ENCODE data around the gene MAPK14.

The MAPK14 gene

DNA sequence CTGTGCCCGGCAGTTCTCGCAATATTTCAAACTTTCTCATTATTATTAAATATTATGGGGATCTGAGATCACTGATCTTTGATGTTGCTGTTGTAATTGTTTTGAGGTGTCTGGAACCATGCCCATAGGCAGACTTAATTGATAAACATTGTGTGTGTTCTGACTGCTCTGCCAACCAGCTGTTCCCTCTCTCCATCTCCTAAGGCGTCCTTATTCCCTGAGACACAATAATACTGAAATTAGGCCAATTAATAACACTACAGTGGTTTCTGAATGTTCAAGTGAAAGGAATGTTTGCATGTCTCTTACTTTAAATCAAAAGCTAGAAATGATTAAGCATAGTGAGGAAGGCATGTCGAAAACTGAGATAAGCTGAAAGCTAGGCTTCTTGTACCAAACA lies 7.6 kb downstream of the MAPK14 start:
- FAIRE-seq (no peak), DNase-seq (ENCODE audit: low spot score) (no peak)

DNA sequence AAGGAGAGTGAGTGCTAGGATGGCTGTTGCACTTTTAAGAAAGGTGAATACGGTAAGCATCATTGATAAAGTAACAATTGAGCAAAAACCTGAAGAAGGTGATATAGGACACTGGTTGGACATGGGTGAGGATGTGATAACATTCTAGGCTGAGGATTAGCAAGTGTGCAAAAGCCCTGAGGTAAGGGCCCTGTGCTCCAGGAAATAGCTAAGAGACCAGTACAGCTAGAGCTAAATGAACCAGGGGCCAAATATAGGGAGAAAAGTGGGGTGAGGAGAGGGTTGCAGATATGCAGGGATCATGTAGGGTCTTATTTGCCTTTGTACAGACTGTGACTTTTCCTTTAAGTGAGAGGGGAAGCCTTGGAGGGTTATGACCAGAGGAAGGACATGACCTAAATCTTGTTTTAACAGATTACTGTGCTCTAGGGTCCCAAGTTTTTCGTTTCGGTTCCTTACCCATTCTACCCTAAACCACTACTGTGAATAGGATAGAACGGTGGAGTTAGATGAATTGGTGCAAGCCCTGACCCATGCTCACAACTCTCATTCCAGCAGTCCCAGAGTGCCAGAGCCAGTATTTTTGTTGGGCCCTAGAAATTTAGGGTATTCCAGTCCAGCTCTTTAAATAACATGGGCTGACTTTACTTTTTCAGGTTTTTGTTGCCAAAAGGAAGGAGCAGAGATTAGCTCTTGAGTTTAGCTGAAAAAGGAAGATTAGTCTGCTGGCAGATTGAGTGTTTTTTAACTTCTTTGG lies 10.7 kb downstream of the MAPK14 start:
- FAIRE-seq (no peak), DNase-seq (ENCODE audit: low spot score) (no peak)

DNA sequence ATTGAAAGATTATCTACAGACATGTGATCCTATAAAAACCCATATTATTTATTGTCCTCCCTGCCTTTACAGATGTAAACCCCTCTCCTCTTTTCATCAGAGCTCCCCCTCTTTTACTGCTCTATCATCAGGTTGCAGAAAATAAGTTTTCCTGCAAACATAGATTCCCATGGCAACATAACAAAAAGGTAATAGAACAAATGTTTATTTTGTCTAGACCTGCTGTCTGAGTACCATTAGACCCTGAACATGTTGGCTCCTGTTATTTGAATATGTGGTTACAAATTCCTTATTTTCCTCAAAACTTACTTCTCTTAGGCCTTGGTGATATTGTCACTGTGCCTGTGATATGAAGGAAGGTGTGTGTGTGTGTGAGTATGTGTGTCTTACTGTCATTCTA lies 11.5 kb downstream of the MAPK14 start:
- DNase-seq (ENCODE audit: low spot score) (no peak), FAIRE-seq (no peak)

- FAIRE-seq (no peak), DNase-seq (ENCODE audit: low spot score) (no peak)
Measured at GRCh38 chr6:36040958-36041357, 13.3 kb downstream of the MAPK14 start.

DNA sequence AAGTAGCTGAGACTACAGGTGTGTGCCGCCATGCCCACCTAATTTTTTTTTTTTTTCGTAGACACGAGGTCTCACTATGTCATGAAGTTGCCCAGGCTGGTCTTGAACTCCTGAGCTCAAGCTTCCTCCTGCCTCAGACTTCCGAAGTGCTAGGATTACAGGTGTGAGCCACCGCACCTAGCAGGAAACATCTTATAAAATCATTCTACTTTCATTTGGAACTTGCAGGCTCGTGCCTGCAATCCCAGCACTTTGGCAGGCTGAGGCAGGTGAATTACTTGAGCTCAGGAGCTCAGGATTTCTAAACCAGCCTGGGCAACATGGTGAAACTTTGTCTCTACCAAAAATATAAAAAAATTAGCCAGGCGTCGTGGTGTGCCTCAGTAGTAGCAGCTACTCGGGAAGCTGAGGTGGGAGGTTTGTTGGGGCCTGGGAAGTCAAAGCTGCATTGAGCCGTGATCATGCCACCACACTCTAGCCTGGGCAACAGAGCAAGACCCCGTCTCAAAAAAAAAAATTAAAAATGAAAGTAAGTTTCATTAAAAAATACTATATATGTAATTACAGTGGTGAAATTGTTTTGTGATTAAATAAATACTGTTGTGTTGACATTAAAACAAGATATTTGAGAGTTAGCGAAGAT lies 15.1 kb downstream of the MAPK14 start:
- FAIRE-seq = no peak
- no peak for DNase-seq (ENCODE audit: low spot score)

DNA sequence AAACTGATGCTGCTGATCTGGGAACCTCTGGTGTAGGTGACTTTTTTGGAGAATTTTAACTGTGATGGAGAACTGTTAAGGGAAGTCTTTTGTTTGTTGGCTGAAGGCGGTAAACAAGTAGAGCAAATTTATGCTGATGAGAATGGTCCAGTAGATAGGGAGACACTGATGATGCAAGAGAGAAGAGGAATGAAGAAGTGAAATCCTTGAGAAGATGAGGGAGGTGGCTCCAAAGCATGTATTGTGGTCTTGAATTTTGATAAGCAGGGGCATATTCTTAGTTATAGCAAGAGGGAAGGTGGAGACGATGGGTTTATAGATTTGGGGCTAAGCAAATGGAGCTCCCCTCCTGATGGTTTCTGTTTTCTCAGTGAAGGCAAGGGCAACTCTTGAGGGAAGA lies 22.0 kb downstream of the MAPK14 start:
- FAIRE-seq (no peak), DNase-seq (ENCODE audit: low spot score) (no peak)

DNA sequence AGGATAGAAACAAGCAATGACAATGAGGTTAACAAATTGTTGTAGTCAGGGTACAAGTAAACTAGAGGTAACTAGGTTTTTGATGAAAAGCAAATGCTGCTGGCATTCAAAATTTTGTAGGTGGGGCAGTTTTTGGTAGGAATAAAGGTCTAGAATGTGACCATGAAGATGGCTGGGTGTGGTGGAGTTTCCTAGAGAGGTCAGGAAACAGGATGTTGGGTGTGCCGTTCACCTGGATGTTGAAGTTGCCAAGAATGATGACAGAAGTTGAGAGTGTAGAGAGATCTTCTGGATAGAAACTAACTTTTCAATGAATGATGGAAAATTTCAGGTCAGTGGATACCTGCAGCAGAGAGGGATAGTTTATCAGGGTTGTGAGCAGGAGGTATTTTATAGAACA lies 22.7 kb downstream of the MAPK14 start:
- FAIRE-seq = no peak

DNA sequence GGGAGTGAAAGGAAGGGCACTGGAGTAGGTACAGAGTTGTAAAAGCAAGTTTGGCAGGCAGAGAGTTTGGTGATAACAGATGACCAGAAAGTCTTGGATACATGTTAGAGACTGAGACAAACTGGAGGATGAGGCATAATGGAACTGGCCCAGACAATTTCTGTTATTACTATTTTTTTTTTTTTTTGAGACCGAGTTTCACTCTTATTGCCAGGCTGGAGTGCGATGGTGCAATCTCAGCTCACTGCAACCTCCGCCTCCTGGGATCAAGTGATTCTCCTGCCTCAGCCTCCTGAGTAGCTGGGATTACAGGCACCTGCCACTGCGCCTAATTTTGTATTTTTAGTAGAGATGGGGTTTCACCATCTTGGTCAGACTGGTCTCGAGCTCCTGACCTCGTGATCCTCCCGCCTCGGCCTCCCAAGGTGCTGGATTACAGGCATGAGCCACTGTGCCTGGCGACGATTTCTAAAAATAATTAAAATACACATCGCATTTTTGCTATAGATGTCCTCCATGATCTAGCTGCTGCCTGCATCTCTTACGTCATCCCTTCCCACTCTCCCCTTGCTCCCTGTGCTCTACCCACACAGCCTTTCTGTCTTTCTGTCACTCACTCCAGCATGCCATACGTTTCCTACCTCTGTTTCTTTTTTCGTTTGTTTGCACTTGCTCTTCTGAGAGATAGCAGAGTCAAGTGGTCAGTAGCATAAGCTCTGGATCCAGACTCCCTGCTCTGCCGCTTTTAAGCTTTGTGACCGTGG lies 23.5 kb downstream of the MAPK14 start:
- FAIRE-seq = no peak

More for the DNA sequence above, 22.7 kb downstream of the MAPK14 start:
- no peak for DNase-seq (ENCODE audit: low spot score)

GRCh38 chr6:36052097-36052496 lies 24.5 kb downstream of the MAPK14 start:
- DNase-seq (ENCODE audit: low spot score) (no peak), FAIRE-seq (no peak)

More for the DNA sequence above, 23.5 kb downstream of the MAPK14 start:
- DNase-seq (ENCODE audit: low spot score) = no peak

DNA sequence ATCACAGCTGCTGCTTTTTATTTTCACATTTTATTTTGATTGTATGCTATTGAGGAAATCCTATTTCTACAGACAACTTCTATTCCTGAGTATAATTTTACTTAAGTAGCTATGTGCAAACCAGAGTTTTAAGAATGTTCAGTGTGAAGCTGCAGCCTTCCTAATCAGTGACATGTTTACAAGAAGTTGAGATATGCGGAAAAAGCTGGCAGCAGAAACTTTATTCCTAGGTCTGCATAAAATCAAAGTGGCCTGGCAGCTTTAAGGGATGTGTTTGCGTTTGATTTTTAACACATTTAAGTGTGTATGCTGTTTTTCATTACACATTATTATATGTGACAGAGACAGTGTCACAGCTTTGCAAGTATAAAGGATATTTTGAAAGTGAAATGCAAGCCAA lies 26.3 kb downstream of the MAPK14 start:
- no peak for DNase-seq (ENCODE audit: low spot score)
- no peak for FAIRE-seq

GRCh38 chr6:36054415-36054814 lies 26.8 kb downstream of the MAPK14 start:
- FAIRE-seq (no peak), DNase-seq (ENCODE audit: low spot score) (no peak)

DNA sequence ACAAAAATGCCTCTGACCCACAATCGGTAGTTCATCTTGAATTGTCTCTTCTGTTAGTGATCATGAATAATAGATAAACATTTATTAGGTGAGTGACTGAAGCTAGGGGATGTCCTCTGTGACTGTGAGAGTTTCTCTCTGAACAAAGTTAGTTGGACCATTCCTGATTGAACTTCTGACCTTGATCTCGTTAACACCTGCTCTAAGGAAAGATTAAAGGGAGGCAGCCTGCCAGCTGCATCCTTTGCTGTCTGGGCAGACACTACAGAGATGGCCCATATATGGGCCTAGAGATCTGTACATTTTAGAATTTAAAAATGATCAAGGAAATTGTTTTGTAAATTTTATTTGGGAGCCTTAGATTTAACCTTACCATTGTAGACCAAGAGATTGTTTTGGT lies 27.3 kb downstream of the MAPK14 start:
- DNase-seq (ENCODE audit: low spot score) = no peak
- no peak for FAIRE-seq

DNA sequence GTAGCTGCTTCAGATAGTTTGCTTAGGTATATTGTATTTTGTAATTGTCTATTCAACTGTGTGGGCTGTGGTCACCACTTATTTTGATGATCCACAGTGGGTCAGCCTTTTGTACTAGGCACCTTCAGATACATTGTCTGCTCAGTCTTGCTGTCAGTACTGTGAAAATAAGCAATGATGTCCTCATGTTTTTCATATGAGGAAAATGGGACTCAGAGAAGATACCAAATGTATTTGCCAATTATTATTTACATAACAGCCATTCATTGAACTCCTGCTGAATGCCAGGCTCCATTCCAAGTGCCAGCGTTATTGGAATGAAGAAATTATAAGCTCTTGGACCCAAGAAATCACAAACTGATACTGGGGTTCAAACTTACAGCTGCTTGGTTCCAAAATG lies 28.6 kb downstream of the MAPK14 start:
- FAIRE-seq = no peak

GRCh38 chr6:36061236-36061635 lies 33.6 kb downstream of the MAPK14 start:
- FAIRE-seq = no peak
- DNase-seq (ENCODE audit: low spot score) = no peak

More for the DNA sequence above, 28.6 kb downstream of the MAPK14 start:
- DNase-seq (ENCODE audit: low spot score) = no peak

DNA sequence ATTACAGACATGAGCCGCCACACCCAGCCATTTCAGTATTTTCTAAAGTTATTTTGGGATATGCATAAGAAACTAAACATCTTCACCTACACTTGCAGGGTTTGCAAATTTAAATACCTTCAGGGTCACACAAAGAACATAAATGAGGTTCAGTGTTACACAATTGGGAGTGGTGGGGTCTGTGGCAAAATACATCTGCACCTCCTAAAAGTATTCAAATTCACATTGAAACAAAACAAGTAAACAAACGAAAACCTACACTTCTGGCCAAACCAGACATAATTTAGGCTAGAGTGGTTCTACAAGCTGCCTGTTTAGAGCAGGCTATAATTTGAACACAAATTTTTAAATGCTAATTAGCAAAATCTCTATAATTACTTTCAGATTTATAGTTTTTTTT lies 34.6 kb downstream of the MAPK14 start:
- no peak for DNase-seq (ENCODE audit: low spot score)
- FAIRE-seq = no peak

DNA sequence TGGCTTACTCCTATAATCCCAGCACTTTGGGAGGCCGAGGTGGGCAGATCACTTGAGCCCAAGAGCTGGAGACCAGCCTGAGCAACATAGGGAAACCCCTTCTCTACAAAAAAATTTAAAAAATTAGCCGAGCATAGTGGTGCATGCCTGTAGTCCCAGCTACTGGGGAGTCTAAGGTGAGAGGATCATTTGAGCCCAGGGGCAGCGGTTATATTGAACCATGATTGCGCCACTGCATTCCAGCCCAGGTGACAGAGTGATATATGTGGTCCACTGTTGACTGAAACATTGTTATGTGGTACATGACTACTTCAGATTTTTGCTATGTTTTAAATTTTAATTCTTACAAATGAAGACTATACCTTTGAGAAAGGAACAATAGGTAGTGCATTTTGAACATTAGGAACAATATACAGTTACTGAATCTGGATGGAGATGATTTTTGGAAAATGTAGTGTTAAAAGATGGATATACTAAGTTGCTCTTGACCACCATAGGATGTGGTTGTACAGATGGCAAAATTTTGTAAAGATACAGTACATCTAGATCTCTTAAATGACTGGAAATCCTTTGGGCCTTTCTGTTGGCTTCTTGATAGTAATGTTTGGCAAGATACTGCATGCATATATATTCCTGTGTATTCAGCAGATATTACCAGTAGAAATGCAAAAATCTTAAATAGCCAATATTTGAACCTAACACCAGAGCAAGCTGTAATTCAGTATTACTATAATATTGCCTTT lies 35.9 kb downstream of the MAPK14 start:
- FAIRE-seq (no peak), DNase-seq (ENCODE audit: low spot score) (no peak)

DNA sequence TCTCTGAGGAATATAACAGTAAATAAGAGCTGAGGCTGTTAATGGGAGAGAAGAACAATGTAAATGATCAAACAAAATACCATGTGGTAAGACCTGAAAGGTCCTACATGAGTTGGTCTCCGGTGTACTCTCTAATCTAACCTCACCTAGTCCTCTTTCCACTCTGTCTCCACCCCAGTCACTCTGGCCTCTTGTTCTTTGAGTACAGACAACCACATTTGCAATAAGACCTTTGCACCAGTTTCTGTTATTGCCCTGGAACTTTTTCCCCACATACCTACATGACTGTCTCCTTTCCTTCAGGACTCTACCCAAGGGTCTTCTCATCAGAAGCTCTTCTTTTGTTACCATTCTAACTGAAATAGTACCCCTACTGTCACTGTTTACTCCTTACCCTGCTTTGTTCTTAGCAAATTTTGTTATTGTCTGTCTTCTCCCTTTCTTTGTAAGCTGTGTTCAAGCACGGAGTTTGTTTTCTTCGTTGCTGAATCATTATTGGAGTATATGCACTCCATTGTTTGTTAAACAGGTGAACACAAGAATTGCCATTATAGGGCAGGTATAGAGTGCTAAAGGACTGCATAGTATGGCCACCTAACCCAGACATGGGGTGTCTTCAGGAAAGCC lies 37.3 kb downstream of the MAPK14 start:
- DNase-seq (ENCODE audit: low spot score) (no peak), FAIRE-seq (no peak)

DNA sequence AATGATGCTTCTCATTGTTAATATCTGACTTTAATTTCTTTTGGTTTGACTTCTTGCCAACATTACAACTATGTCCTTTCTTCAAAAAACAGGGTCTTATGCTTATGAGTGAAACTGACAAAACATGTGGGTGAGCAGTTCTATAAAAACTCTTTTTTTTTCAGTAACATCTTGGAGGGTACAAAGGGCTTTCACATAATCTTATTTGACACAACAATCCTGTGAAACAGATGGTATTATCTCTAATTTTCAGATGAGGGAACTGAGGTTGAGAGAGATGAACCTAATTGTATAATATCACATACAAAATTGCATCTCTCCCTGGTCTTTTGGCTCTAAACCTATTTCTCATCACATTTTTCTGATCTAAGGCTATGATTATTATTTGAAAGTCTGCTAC lies 38.3 kb downstream of the MAPK14 start:
- no peak for FAIRE-seq
- no peak for DNase-seq (ENCODE audit: low spot score)

DNA sequence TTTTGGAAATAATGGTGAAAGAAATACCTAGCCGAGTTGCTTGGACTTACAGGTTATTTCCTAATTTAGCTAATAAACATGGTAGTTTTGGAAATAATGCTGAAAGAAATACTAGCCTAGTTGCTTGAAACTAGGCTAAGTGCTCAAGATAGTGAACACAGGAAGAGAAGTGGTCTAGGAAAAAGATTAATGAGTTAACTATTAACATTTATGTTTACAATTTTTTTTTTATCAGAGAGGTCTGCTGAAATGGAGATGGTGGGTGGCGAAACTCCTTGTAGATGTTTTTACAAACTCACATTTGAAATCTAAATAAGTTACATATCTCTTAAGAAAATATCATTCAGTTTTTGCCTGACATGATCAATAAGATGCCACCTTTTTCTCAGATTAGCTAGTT lies 39.2 kb downstream of the MAPK14 start:
- FAIRE-seq (no peak), DNase-seq (ENCODE audit: low spot score) (no peak)

DNA sequence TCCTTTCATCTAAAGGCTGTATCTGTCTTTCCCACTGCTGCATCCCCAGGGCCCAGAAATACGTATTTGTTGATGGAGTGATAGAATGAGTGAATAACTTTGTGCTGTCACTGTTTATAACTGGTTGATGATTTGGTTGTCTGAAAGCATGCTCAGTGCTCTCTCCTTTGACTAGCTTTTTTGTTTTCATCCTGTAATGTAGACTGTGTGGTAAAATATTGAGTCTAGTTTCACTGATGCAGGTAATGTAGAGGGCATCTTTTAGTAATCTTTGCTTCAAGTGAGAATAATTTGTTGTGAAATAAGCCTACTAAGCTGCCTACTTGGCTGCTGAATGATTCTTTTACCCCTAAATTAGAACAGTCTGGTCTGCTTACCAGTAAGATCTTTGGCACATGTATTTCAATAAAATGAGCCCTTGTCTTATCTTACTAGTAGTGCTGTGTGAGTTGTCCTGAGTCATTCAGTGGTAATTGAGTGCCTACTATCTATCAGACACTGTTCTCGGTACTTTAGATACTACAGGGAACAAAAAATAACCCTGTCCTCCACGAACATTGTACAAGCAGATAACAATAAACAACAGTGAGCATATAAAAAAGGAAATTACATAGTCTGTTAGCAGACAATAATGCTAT lies 39.9 kb downstream of the MAPK14 start:
- FAIRE-seq (no peak), DNase-seq (ENCODE audit: low spot score) (no peak)

DNA sequence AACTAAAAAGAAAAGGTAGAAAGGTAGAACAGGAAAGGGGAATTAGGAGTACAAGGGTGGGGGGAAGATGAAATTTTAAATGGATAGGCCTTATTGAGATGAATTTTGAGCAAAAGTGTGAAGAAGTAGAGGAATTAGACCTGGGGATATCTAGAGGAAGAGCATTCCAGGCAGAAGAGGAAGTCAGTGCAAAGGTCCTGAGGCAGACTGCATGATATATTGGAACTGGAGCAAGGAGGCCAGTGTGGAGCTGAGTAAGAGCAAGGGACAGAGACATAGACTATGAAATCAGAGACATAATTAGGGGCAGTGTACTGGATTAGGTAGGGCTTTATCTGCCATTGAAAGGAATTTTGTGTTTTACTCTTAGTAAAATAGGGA lies 40.4 kb downstream of the MAPK14 start:
- DNase-seq (ENCODE audit: low spot score) (no peak), FAIRE-seq (no peak)

Data from urothelium cell line (cell line).